OCI-LY7 (cell line): ENCODE measurements around the gene PCDHB11.

Experiments
- CTCF ChIP-seq: fragments of 200-600 bp; sonication (generic); conservative IDR thresholded peaks from 2 replicates; pipeline ENCODE4 v1.5.1; 2014; ENCODE audit warnings: mild to moderate bottlenecking, antibody characterized with exemption, low read length, moderate library complexity, mixed read lengths
- EZH2phosphoT487 ChIP-seq: fragments of 200-600 bp; sonication (generic); IDR thresholded peaks from 2 replicates; pipeline ENCODE4 v1.6.1; 2018; ENCODE audit warnings: low read depth, borderline replicate concordance, mild to moderate bottlenecking, mixed run types, antibody characterized with exemption, low read length, moderate library complexity, mixed read lengths

- TF ChIP-seq CTCF (peak; percentile 75), EZH2phosphoT487 (no peak)
Observed at GRCh38 chr5:141199359-141200235, at the start of gene PCDHB11.
